ENCODE measurements around the gene SORBS2. TPM values are rescaled to one million over a fixed set of nuclear protein-coding genes. Genes with fewer than 3 reads are reported as not detected.

The SORBS2 gene
- total and polyA plus RNA-seq, 2 donors (not counting 1 experiment from before 2014, with no cell fraction given) = 0.25 to 0.89 TPM

DNA sequence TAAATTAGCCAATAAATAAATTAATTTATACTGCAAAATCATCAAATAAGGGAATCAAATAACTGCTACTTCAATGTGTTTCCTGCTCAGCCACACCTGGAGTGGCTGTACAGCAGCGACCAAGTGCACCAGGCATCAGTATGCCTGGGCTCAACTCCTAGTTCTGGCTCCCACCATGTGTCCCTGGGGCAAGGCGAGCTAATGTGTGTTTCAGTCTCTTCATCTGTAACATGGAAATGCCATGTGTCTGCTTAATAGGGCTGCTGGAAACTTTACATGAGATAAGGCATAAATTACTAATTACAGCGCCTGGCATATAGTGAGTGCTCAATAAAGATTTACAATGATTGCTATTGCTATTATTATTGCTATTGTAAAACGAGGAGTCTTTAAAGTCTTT lies 167.6 kb downstream of the SORBS2 start:
- Histone ChIP-seq H3K27ac (ENCODE audit: low read length in 2 of 2) (no peak overlapping the region), H3K36me3 (replicated peaks in 1 of 2; ENCODE audit: control extremely low read depth in 1 of 2, control insufficient read depth in 1 of 2, extremely low read depth in 1 of 2, insufficient read depth in 2 of 2, low read length in 1 of 2) (no peaks in the 10 kb centered on the region), H2AFZ (ENCODE audit: insufficient read depth, low read depth, low read length, poor library complexity, severe bottlenecking) (no peak overlapping the region), H3K79me2 (ENCODE audit: control insufficient read depth, insufficient read depth, low read length) (no peaks in the 10 kb centered on the region), H3K4me1 (ENCODE audit: control insufficient read depth in 2 of 2, insufficient read depth in 2 of 2, low read length in 2 of 2) (no peaks in the 10 kb centered on the region), H3K4me2 (replicated peaks; ENCODE audit: low read depth, low read length, poor library complexity, severe bottlenecking) (no peak overlapping the region), H3K9me3 (ENCODE audit: control extremely low read depth in 1 of 3, control insufficient read depth in 2 of 3, insufficient read depth in 1 of 3, low read length in 2 of 3) (no peaks in the 10 kb centered on the region), H4K20me1 (ENCODE audit: control insufficient read depth, insufficient read depth, low read length, poor library complexity, severe bottlenecking) (no peaks in the 10 kb centered on the region), H3K9ac (ENCODE audit: low read length) (no peak overlapping the region), H3K4me3 (ENCODE audit: control extremely low read depth in 1 of 5, extremely low read depth in 1 of 5, insufficient read depth in 1 of 5, low read depth in 2 of 5, low read length in 4 of 5) (no peak overlapping the region), H3K27me3 (replicated peaks in 1 of 4; ENCODE audit: control extremely low read depth in 1 of 4, control insufficient read depth in 3 of 4, insufficient read depth in 4 of 4, low read length in 3 of 4) (peaks cover 0 to 7% (median 0%) of the 10 kb centered on the region in 4 experiments)
- ChIA-PET CTCF (interaction anchor here (1.0 to 1.5 kb wide), 2 partner anchors 9 to 18 kb away, joined by 3 read pairs; no protein-coding TSS in a partner anchor), POLR2A (no interaction called here)
- Mint-ChIP-seq H3K27me3 (peaks cover 28% of the 10 kb centered on the region), H3K27ac (no peak overlapping the region), H3K4me1 (no peaks in the 10 kb centered on the region), H3K9me3 (ENCODE audit: insufficient read depth) (no peaks in the 10 kb centered on the region), H3K4me3 (no peak overlapping the region)
- ATAC-seq (ENCODE audit: low read depth) (no peak), DNase-seq (no peak)
- 70% methylated on average over 1 of the region's 4 CpGs for WGBS (ENCODE audit: insufficient coverage)
- TF ChIP-seq, protein P1, sequence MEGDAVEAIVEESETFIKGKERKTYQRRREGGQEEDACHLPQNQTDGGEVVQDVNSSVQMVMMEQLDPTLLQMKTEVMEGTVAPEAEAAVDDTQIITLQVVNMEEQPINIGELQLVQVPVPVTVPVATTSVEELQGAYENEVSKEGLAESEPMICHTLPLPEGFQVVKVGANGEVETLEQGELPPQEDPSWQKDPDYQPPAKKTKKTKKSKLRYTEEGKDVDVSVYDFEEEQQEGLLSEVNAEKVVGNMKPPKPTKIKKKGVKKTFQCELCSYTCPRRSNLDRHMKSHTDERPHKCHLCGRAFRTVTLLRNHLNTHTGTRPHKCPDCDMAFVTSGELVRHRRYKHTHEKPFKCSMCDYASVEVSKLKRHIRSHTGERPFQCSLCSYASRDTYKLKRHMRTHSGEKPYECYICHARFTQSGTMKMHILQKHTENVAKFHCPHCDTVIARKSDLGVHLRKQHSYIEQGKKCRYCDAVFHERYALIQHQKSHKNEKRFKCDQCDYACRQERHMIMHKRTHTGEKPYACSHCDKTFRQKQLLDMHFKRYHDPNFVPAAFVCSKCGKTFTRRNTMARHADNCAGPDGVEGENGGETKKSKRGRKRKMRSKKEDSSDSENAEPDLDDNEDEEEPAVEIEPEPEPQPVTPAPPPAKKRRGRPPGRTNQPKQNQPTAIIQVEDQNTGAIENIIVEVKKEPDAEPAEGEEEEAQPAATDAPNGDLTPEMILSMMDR (IDR thresholded peaks at IDR 0.05) = no peak
- no peak for TF ChIP-seq EZH2 (IDR thresholded peaks at IDR 0.05; ENCODE audit: borderline replicate concordance, insufficient read depth, low read depth, low read length, poor library complexity, severe bottlenecking)
- intact Hi-C loops (cut with micrococcal nuclease) = loop anchor here (5.0 kb wide), 1 partner anchor 378 kb away; no protein-coding TSS in a partner anchor

DNA sequence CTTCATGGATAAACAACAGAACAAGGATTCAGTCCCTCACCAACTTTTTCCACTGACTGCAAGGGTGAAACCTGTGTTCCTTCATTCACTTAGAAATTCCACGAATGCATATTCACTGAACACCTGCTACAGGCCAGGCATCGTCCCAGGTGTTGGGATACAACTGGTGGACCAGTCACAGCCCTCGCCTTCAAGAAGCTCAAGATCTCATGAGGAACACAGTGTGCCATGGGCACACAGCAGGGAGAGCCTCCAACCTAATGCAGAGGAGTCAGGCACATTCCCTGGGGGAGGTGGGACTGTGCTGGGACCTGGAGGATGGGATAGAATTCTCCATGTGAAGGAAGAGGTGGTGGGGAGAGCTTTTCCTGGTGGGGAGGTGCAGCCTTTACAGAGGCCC lies 169.1 kb downstream of the SORBS2 start:
- 86% methylated on average over 3 of the region's 3 CpGs for WGBS (ENCODE audit: insufficient coverage)
- TF ChIP-seq, protein P1 (IDR thresholded peaks at IDR 0.05) = no peak
- TF ChIP-seq EZH2 (IDR thresholded peaks at IDR 0.05; ENCODE audit: borderline replicate concordance, insufficient read depth, low read depth, low read length, poor library complexity, severe bottlenecking) = no peak
- H3K9me3 ChIP-seq (ENCODE audit: control extremely low read depth in 1 of 3, control insufficient read depth in 2 of 3, insufficient read depth in 1 of 3, low read length in 2 of 3) = no peaks in the 10 kb centered on the region
- ChIA-PET CTCF (interaction anchor here (1.2 to 4.1 kb wide), 2 partner anchors 26 to 395 kb away, joined by 3 to 32 read pairs; no protein-coding TSS in a partner anchor), POLR2A (no interaction called here)
- intact Hi-C loops (cut with micrococcal nuclease) = loop anchor here (5.0 kb wide), 1 partner anchor 379 kb away; no protein-coding TSS in a partner anchor
- no peak overlapping the region for H3K4me2 ChIP-seq (replicated peaks; ENCODE audit: low read depth, low read length, poor library complexity, severe bottlenecking)
- no peak overlapping the region for H3K9ac ChIP-seq (ENCODE audit: low read length)
- peaks cover 2% of the 10 kb centered on the region for H3K4me1 Mint-ChIP-seq
- H3K9me3 Mint-ChIP-seq (ENCODE audit: insufficient read depth) = no peaks in the 10 kb centered on the region
- H3K27me3 ChIP-seq (replicated peaks in 1 of 4; ENCODE audit: control extremely low read depth in 1 of 4, control insufficient read depth in 3 of 4, insufficient read depth in 4 of 4, low read length in 3 of 4) = peaks cover 0 to 11% (median 3%) of the 10 kb centered on the region in 4 experiments
- no peak overlapping the region for H3K27ac ChIP-seq (ENCODE audit: low read length in 2 of 2)
- ATAC-seq (ENCODE audit: low read depth) = no peak
- H3K79me2 ChIP-seq (ENCODE audit: control insufficient read depth, insufficient read depth, low read length) = no peaks in the 10 kb centered on the region
- no peak overlapping the region for H2AFZ ChIP-seq (ENCODE audit: insufficient read depth, low read depth, low read length, poor library complexity, severe bottlenecking)
- H3K4me3 ChIP-seq (ENCODE audit: control extremely low read depth in 1 of 5, extremely low read depth in 1 of 5, insufficient read depth in 1 of 5, low read depth in 2 of 5, low read length in 4 of 5) = no peak overlapping the region
- DNase-seq = no peak
- H3K36me3 ChIP-seq (replicated peaks in 1 of 2; ENCODE audit: control extremely low read depth in 1 of 2, control insufficient read depth in 1 of 2, extremely low read depth in 1 of 2, insufficient read depth in 2 of 2, low read length in 1 of 2) = no peaks in the 10 kb centered on the region
- H3K27me3 Mint-ChIP-seq = peaks cover 32% of the 10 kb centered on the region
- no peak overlapping the region for H3K27ac Mint-ChIP-seq
- H4K20me1 ChIP-seq (ENCODE audit: control insufficient read depth, insufficient read depth, low read length, poor library complexity, severe bottlenecking) = no peaks in the 10 kb centered on the region
- no peak overlapping the region for H3K4me3 Mint-ChIP-seq
- no peaks in the 10 kb centered on the region for H3K4me1 ChIP-seq (ENCODE audit: control insufficient read depth in 2 of 2, insufficient read depth in 2 of 2, low read length in 2 of 2)
